HEK293 (cell line): ENCODE results near the gene ADK.

Source experiments
- CTCF ChIP-seq: fragments of 450-650 bp; formaldehyde crosslinking; IDR thresholded peaks from 2 replicates; pipeline ENCODE4 v1.5.1; 2016; ENCODE audit warnings: missing biosample characterization, missing genetic modification characterization
- PRDM2 ChIP-seq: fragments of 450-650 bp; formaldehyde crosslinking; IDR thresholded peaks from 2 replicates; pipeline ENCODE4 v1.5.1; 2016; ENCODE audit warnings: missing biosample characterization, missing genetic modification characterization, borderline replicate concordance
- SP2 ChIP-seq: fragments of 450-650 bp; formaldehyde crosslinking; IDR thresholded peaks from 2 replicates; pipeline ENCODE4 v1.5.1; 2016; ENCODE audit warnings: missing biosample characterization, missing genetic modification characterization
- ZNF114 ChIP-seq: fragments of 450-650 bp; formaldehyde crosslinking; IDR thresholded peaks from 2 replicates; pipeline ENCODE4 v1.5.0; 2017; ENCODE audit warnings: missing biosample characterization, missing genetic modification characterization
- ZNF23 ChIP-seq: fragments of 450-650 bp; formaldehyde crosslinking; IDR thresholded peaks from 2 replicates; pipeline ENCODE4 v1.5.1; 2016; ENCODE audit warnings: missing biosample characterization, missing genetic modification characterization, borderline replicate concordance
- ZNF416 ChIP-seq: fragments of 450-650 bp; formaldehyde crosslinking; IDR thresholded peaks from 2 replicates; pipeline ENCODE4 v1.5.1; 2016; ENCODE audit warnings: missing biosample characterization, missing genetic modification characterization
- ZNF704 ChIP-seq: fragments of 450-650 bp; formaldehyde crosslinking; IDR thresholded peaks from 2 replicates; pipeline ENCODE4 v1.5.1; 2016; ENCODE audit warnings: missing biosample characterization, missing genetic modification characterization

- TF ChIP-seq CTCF (tag by site-specific recombination) (no peak), ZNF23 (no peak), ZNF704 (tag by site-specific recombination) (no peak), ZNF114 (tag by site-specific recombination) (no peak), ZNF416 (tag by site-specific recombination) (no peak), PRDM2 (no peak), SP2 (tag by site-specific recombination) (no peak)
Observed at GRCh38 chr10:74380795-74381194, 229.8 kb downstream of the ADK start.
